SH-SY5Y (cell line): ENCODE results near the gene KIF26B.

Experiments
- GATA2 ChIP-seq: IDR thresholded peaks from 2 replicates; pipeline ENCODE4 v1.6.1; 2011; ENCODE audit warnings: mild to moderate bottlenecking, low read depth, low read length
- GATA3 ChIP-seq: IDR thresholded peaks from 2 replicates; pipeline ENCODE4 v1.6.1; 2011; ENCODE audit warnings: low read depth, mild to moderate bottlenecking, low read length, moderate library complexity

GRCh38 chr1:245365095-245366020 is 210.6 kb downstream of the KIF26B start:
- TF ChIP-seq GATA2 (no peak), GATA3 (no peak)
